GM03348 (cell line): ENCODE measurements around the gene AQP1.
A peak's percentile ranks its signal among the peaks of the same experiment; 100 is the strongest.

Experiments
- DNase-seq: peaks from one replicate; pipeline ENCODE4 v3.0.0; 2012; ENCODE audit warnings: low spot score

Gene AQP1

GRCh38 chr7:30906515-30907240 lies 5.0 kb upstream of the AQP1 start:
- DNase-seq: peak; percentile 88

- peak; percentile 81 for DNase-seq
These were observed 4.0 kb upstream of the AQP1 start for GRCh38 chr7:30907527-30908267.

GRCh38 chr7:30908681-30909080 lies 3.0 kb upstream of the AQP1 start:
- no peak for DNase-seq

GRCh38 chr7:30909431-30909830 lies 2.2 kb upstream of the AQP1 start:
- DNase-seq: no peak

- DNase-seq: no peak
These were observed 1.1 kb upstream of the AQP1 start for GRCh38 chr7:30910411-30911073.

- no peak for DNase-seq
These were observed 520 bp upstream of the AQP1 start for GRCh38 chr7:30911133-30911532.

- no peak for DNase-seq
These were observed 523 bp downstream of the AQP1 start for GRCh38 chr7:30912021-30912730.

- DNase-seq: no peak
These were observed 1.0 kb downstream of the AQP1 start for GRCh38 chr7:30912731-30912985.

GRCh38 chr7:30912986-30913811 lies 1.5 kb downstream of the AQP1 start:
- DNase-seq: no peak

GRCh38 chr7:30913821-30914515 lies 2.3 kb downstream of the AQP1 start:
- no peak for DNase-seq

- peak; percentile 77 for DNase-seq
These were observed 2.9 kb downstream of the AQP1 start for GRCh38 chr7:30914596-30914995.

GRCh38 chr7:30915005-30915601 lies 3.5 kb downstream of the AQP1 start:
- peak; percentile 69 for DNase-seq

GRCh38 chr7:30915751-30916150 lies 4.1 kb downstream of the AQP1 start:
- no peak for DNase-seq

GRCh38 chr7:30916255-30916654 lies 4.6 kb downstream of the AQP1 start:
- no peak for DNase-seq

- DNase-seq: no peak
These were observed 5.1 kb downstream of the AQP1 start for GRCh38 chr7:30916767-30917166.

GRCh38 chr7:30917216-30917893 lies 5.7 kb downstream of the AQP1 start:
- no peak for DNase-seq

GRCh38 chr7:30918676-30919075 lies 7.0 kb downstream of the AQP1 start:
- no peak for DNase-seq

GRCh38 chr7:30920021-30920583 lies 8.4 kb downstream of the AQP1 start:
- peak; percentile 53 for DNase-seq

GRCh38 chr7:30920584-30921539 lies 9.2 kb downstream of the AQP1 start:
- DNase-seq: peak; percentile 82
